Glomerular visceral epithelial cell (primary cell): ENCODE data around the gene DDX51.
A peak's percentile ranks its signal among the peaks of the same experiment; 100 is the strongest.

Source experiments
- DNase-seq: peaks from one replicate; pipeline ENCODE4 v3.0.0-alpha.2; 2016; ENCODE audit errors: extremely low spot score

DDX51 gene

GRCh38 chr12:132144115-132144809 lies at the start of gene DDX51, which contains the start of gene NOC4L:
TSS of gene DDX51 (minus strand) at chr12:132144319. CDS start at chr12:132144296, 23 bp downstream.
TSS of gene NOC4L (plus strand) at chr12:132144457. CDS start at chr12:132144489, 32 bp downstream.
- peak; percentile 90 for DNase-seq

GRCh38 chr12:132191715-132192553 lies 47.8 kb upstream of the DDX51 start:
- no peak for DNase-seq

- no peak for DNase-seq
These were observed 46.8 kb upstream of the DDX51 start for GRCh38 chr12:132190834-132191500.

GRCh38 chr12:132190012-132190755 lies 46.1 kb upstream of the DDX51 start:
- DNase-seq, result no peak

- DNase-seq, result peak; percentile 90
These were observed 45.4 kb upstream of the DDX51 start for GRCh38 chr12:132189378-132190011.

- DNase-seq, result no peak
These were observed 44.8 kb upstream of the DDX51 start for GRCh38 chr12:132188916-132189325.

- DNase-seq, result no peak
These were observed 44.4 kb upstream of the DDX51 start for GRCh38 chr12:132188451-132188901.

GRCh38 chr12:132187646-132188450 lies 43.7 kb upstream of the DDX51 start:
- DNase-seq, result no peak

GRCh38 chr12:132186857-132187620 lies 42.9 kb upstream of the DDX51 start:
- no peak for DNase-seq

GRCh38 chr12:132186208-132186856 lies 42.2 kb upstream of the DDX51 start:
- no peak for DNase-seq

GRCh38 chr12:132185705-132186104 lies 41.6 kb upstream of the DDX51 start:
- DNase-seq, result no peak

- DNase-seq, result no peak
These were observed 38.7 kb upstream of the DDX51 start for GRCh38 chr12:132182711-132183365.

GRCh38 chr12:132182206-132182710 lies 38.1 kb upstream of the DDX51 start:
- DNase-seq, result no peak

GRCh38 chr12:132181570-132182200 lies 37.6 kb upstream of the DDX51 start:
- DNase-seq, result no peak

GRCh38 chr12:132180648-132181546 lies 36.8 kb upstream of the DDX51 start:
- no peak for DNase-seq
